ENCODE data around the gene FBXL19. TPM values are rescaled to one million over a fixed set of nuclear protein-coding genes. Genes with fewer than 3 reads are reported as not detected.

FBXL19 gene
- total RNA-seq (2022; extraction: Qiagen RNA extraction): 14.1 to 19.7 TPM (median 18.0 TPM) in 5 replicates

GRCh38 chr16:30923554-30924075 lies at the start of gene FBXL19:
Gene FBXL19, plus strand, starts transcription at chr16:30923572. Its CDS starts 2,183 bp downstream, at chr16:30925755.

GRCh38 chr16:30893744-30894539 lies 29.4 kb upstream of the FBXL19 start, which contains the start of gene BCL7C:
Gene BCL7C, minus strand, starts transcription at chr16:30894077. Its CDS starts 133 bp downstream, at chr16:30893944.

GRCh38 chr16:30896261-30896888 lies 27.0 kb upstream of the FBXL19 start, which contains the start of gene CTF1:
Gene CTF1, plus strand, starts transcription at chr16:30896614. Its CDS starts 30 bp downstream, at chr16:30896644.

GRCh38 chr16:30948667-30949649 lies 25.6 kb downstream of the FBXL19 start, which contains the start of gene ORAI3:
Gene ORAI3, plus strand, starts transcription at chr16:30949068. Its CDS starts 222 bp downstream, at chr16:30949290.

GRCh38 chr16:30957456-30958174 lies 34.2 kb downstream of the FBXL19 start, which contains the start of gene SETD1A:
Gene SETD1A, plus strand, starts transcription at chr16:30957754. Its CDS starts 978 bp downstream, at chr16:30958732.

GRCh38 chr16:30984669-30985400 lies 61.5 kb downstream of the FBXL19 start, which contains the start of gene HSD3B7:
Gene HSD3B7, plus strand, starts transcription at chr16:30985207. Its CDS starts 452 bp downstream, at chr16:30985659.

Other genes with a start within 250 kb of the FBXL19 start
- 12.3 to 22.3 TPM (median 21.9 TPM) in 5 replicates for gene SRCAP, start 224.4 kb upstream of the FBXL19 start, total RNA-seq (2022; extraction: Qiagen RNA extraction)
- 21.9 to 27.8 TPM (median 25.2 TPM) in 5 replicates for gene PHKG2, start 175.1 kb upstream of the FBXL19 start, total RNA-seq (2022; extraction: Qiagen RNA extraction)
- gene CFAP119, start 161.5 kb upstream of the FBXL19 start, total RNA-seq (2022; extraction: Qiagen RNA extraction): 5.2 to 9.2 TPM (median 8.2 TPM) in 5 replicates
- 77.1 to 81.7 TPM (median 80.2 TPM) in 5 replicates for gene RNF40, start 161.2 kb upstream of the FBXL19 start, total RNA-seq (2022; extraction: Qiagen RNA extraction)
- gene ZNF629, start 136.4 kb upstream of the FBXL19 start, total RNA-seq (2022; extraction: Qiagen RNA extraction): 16.2 to 21.3 TPM (median 17.3 TPM) in 5 replicates
- 23.6 to 42.5 TPM (median 40.9 TPM) in 5 replicates for gene BCL7C, start 29.5 kb upstream of the FBXL19 start, total RNA-seq (2022; extraction: Qiagen RNA extraction)
- gene CTF1, start 27.0 kb upstream of the FBXL19 start, total RNA-seq (2022; extraction: Qiagen RNA extraction): 0.16 to 0.32 TPM (median 0.18 TPM) in 5 replicates
- 9.0 to 14.5 TPM (median 12.1 TPM) in 5 replicates for gene ORAI3, start 25.5 kb downstream of the FBXL19 start, total RNA-seq (2022; extraction: Qiagen RNA extraction)
- 17.7 to 19.7 TPM (median 18.3 TPM) in 5 replicates for gene SETD1A, start 34.2 kb downstream of the FBXL19 start, total RNA-seq (2022; extraction: Qiagen RNA extraction)
- 13.6 to 15.9 TPM (median 13.9 TPM) in 5 replicates for gene HSD3B7, start 61.6 kb downstream of the FBXL19 start, total RNA-seq (2022; extraction: Qiagen RNA extraction)
- gene STX1B, start 87.1 kb downstream of the FBXL19 start, total RNA-seq (2022; extraction: Qiagen RNA extraction): 1.4 to 2.1 TPM (median 1.6 TPM) in 5 replicates
- 56.8 to 66.1 TPM (median 64.4 TPM) in 5 replicates for gene STX4, start 110.0 kb downstream of the FBXL19 start, total RNA-seq (2022; extraction: Qiagen RNA extraction)
- gene ZNF668, start 150.7 kb downstream of the FBXL19 start, total RNA-seq (2022; extraction: Qiagen RNA extraction): 13.3 to 19.8 TPM (median 14.5 TPM) in 5 replicates
- gene ZNF646, start 150.8 kb downstream of the FBXL19 start, total RNA-seq (2022; extraction: Qiagen RNA extraction): 9.1 to 11.4 TPM (median 10.2 TPM) in 5 replicates
- gene PRSS53, start 165.4 kb downstream of the FBXL19 start, total RNA-seq (2022; extraction: Qiagen RNA extraction): 1.0 to 2.5 TPM (median 1.6 TPM) in 5 replicates
- gene VKORC1, start 171.2 kb downstream of the FBXL19 start, total RNA-seq (2022; extraction: Qiagen RNA extraction): 98.3 to 147 TPM (median 140 TPM) in 5 replicates
- gene BCKDK, start 184.8 kb downstream of the FBXL19 start, total RNA-seq (2022; extraction: Qiagen RNA extraction): 46.0 to 56.1 TPM (median 52.2 TPM) in 5 replicates
- gene KAT8, start 194.1 kb downstream of the FBXL19 start, total RNA-seq (2022; extraction: Qiagen RNA extraction): 45.0 to 51.2 TPM (median 48.2 TPM) in 5 replicates
- gene PRSS8, start 212.2 kb downstream of the FBXL19 start, total RNA-seq (2022; extraction: Qiagen RNA extraction): 0.83 to 1.4 TPM (median 1.2 TPM) in 5 replicates
- gene PRSS36, start 226.5 kb downstream of the FBXL19 start, total RNA-seq (2022; extraction: Qiagen RNA extraction): 0.84 to 1.9 TPM (median 1.1 TPM) in 5 replicates